ENCODE results near the gene CD81.
"Not testable (repeated sequence)": the region's sequence is repeated elsewhere in the genome, so short reads cannot be mapped to it uniquely, and the experiment has no call there.

Gene CD81

GRCh38 chr11:2357651-2358050, 19.5 kb upstream of the CD81 start:
- DNase-seq = not testable (repeated sequence)

GRCh38 chr11:2358754-2359442, 18.2 kb upstream of the CD81 start:
- no peak for DNase-seq

GRCh38 chr11:2359557-2359956, 17.6 kb upstream of the CD81 start:
- no peak for DNase-seq

GRCh38 chr11:2360081-2360642, 16.9 kb upstream of the CD81 start:
- no peak for DNase-seq

- DNase-seq = no peak
These were observed 15.5 kb upstream of the CD81 start for GRCh38 chr11:2361565-2361964.

GRCh38 chr11:2362414-2362813, 14.7 kb upstream of the CD81 start:
- no peak for DNase-seq

- no peak for DNase-seq
These were observed 14.0 kb upstream of the CD81 start for GRCh38 chr11:2363130-2363529.

GRCh38 chr11:2363577-2364370, 13.3 kb upstream of the CD81 start:
- DNase-seq = no peak

GRCh38 chr11:2364386-2364785, 12.7 kb upstream of the CD81 start:
- DNase-seq = not testable (repeated sequence)

GRCh38 chr11:2365571-2366210, 11.4 kb upstream of the CD81 start:
- no peak for DNase-seq

GRCh38 chr11:2366276-2366675, 10.8 kb upstream of the CD81 start:
- DNase-seq = peak; percentile 13

- DNase-seq = no peak
These were observed 10.4 kb upstream of the CD81 start for GRCh38 chr11:2366733-2367132.

- no peak for DNase-seq
These were observed 9.6 kb upstream of the CD81 start for GRCh38 chr11:2367266-2368160.

- no peak for DNase-seq
These were observed 8.8 kb upstream of the CD81 start for GRCh38 chr11:2368178-2368850.

- no peak for DNase-seq
These were observed 8.3 kb upstream of the CD81 start for GRCh38 chr11:2368851-2369180.

GRCh38 chr11:2369320-2369719, 7.8 kb upstream of the CD81 start:
- no peak for DNase-seq

GRCh38 chr11:2369896-2370295, 7.2 kb upstream of the CD81 start:
- DNase-seq = no peak

GRCh38 chr11:2374456-2375201, 2.5 kb upstream of the CD81 start:
- DNase-seq = no peak

GRCh38 chr11:2375341-2375853, 1.7 kb upstream of the CD81 start:
- DNase-seq = no peak

GRCh38 chr11:2375964-2376551, 1.1 kb upstream of the CD81 start:
- no peak for DNase-seq

Data from NCI-H1092 treated with DMSO at 0.1 percent for 48 hours (cell line).